NCI-H446 treated with DMSO at 0.1 percent for 48 hours (cell line): Measurements from ENCODE around the gene DLGAP3.

ENCODE experiments used
- DNase-seq: peaks from one replicate; lab custom pipeline; 2025; lab: John Stamatoyannopoulos, UW

The DLGAP3 gene

GRCh38 chr1:34866762-34867109 lies 62.7 kb downstream of the DLGAP3 start:
- no peak for DNase-seq

GRCh38 chr1:34865981-34866761 lies 63.3 kb downstream of the DLGAP3 start:
- no peak for DNase-seq

GRCh38 chr1:34865573-34865972 lies 63.9 kb downstream of the DLGAP3 start:
- no peak for DNase-seq

- DNase-seq, result no peak
Observed at GRCh38 chr1:34864759-34865158, 64.7 kb downstream of the DLGAP3 start.

GRCh38 chr1:34863501-34863900 lies 65.9 kb downstream of the DLGAP3 start:
- no peak for DNase-seq

GRCh38 chr1:34859446-34860200 lies 69.8 kb downstream of the DLGAP3 start, which contains the start of gene SMIM12:
Gene SMIM12 (minus strand): TSS chr1:34859749. CDS start chr1:34855977, 3,772 bp downstream.
- peak; percentile 87 for DNase-seq

- no peak for DNase-seq
Observed at GRCh38 chr1:34858901-34859445, 70.5 kb downstream of the DLGAP3 start.

GRCh38 chr1:34856697-34857096 lies 72.8 kb downstream of the DLGAP3 start:
- DNase-seq, result no peak

- DNase-seq, result peak; percentile 92
Observed at GRCh38 chr1:34852677-34853217, 76.7 kb downstream of the DLGAP3 start.

- no peak for DNase-seq
Observed at GRCh38 chr1:34851431-34852105, 77.9 kb downstream of the DLGAP3 start.

- no peak for DNase-seq
Observed at GRCh38 chr1:34850382-34850781, 79.1 kb downstream of the DLGAP3 start.

- DNase-seq, result no peak
Observed at GRCh38 chr1:34847094-34847493, 82.4 kb downstream of the DLGAP3 start.

GRCh38 chr1:34846265-34846664 lies 83.2 kb downstream of the DLGAP3 start:
- DNase-seq, result no peak

- no peak for DNase-seq
Observed at GRCh38 chr1:34845131-34845901, 84.1 kb downstream of the DLGAP3 start.

- DNase-seq, result no peak
Observed at GRCh38 chr1:34844252-34844634, 85.2 kb downstream of the DLGAP3 start.

GRCh38 chr1:34843392-34844251 lies 85.8 kb downstream of the DLGAP3 start:
- DNase-seq, result no peak

GRCh38 chr1:34842952-34843371 lies 86.5 kb downstream of the DLGAP3 start:
- DNase-seq, result no peak

- DNase-seq, result no peak
Observed at GRCh38 chr1:34842073-34842472, 87.4 kb downstream of the DLGAP3 start.

- no peak for DNase-seq
Observed at GRCh38 chr1:34840426-34840825, 89.0 kb downstream of the DLGAP3 start.

- no peak for DNase-seq
Observed at GRCh38 chr1:34839526-34840305, 89.7 kb downstream of the DLGAP3 start.
